Measurements from ENCODE around the gene PROM1.

Gene PROM1

DNA sequence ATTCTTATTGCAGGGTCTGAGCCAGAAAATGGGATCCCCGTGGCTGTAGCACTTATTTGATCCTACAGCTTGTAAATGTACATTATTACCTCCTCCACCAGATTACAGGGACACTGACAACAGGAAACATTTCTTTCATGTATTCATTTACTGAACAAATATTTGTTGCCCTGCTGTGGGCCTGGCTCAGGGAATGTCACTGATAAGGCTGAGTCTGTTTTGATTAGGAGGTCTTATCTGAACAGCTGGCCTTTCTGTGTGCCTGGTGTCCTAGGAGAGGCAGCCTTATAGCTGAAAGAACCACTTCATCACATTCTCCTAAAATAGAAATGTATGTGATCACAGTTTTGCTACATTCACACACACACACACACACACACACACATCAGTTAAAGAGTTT is 45.5 kb upstream of the PROM1 start:
- H3K4me3 ChIP-seq (ENCODE audit: low read depth, low read length, poor library complexity, severe bottlenecking), result no peak overlapping the region
- no peaks in the 10 kb centered on the region for H3K4me1 ChIP-seq (ENCODE audit: insufficient read depth, low read length, severe bottlenecking)
- no peak overlapping the region for H3K27ac ChIP-seq (ENCODE audit: low read depth, low read length, poor library complexity, severe bottlenecking)
- no peak overlapping the region for H3K4me2 ChIP-seq (ENCODE audit: low read length)
- TF ChIP-seq EZH2 (IDR thresholded peaks at IDR 0.05; ENCODE audit: borderline replicate concordance, low read length), result no peak
- TF ChIP-seq, protein P1, sequence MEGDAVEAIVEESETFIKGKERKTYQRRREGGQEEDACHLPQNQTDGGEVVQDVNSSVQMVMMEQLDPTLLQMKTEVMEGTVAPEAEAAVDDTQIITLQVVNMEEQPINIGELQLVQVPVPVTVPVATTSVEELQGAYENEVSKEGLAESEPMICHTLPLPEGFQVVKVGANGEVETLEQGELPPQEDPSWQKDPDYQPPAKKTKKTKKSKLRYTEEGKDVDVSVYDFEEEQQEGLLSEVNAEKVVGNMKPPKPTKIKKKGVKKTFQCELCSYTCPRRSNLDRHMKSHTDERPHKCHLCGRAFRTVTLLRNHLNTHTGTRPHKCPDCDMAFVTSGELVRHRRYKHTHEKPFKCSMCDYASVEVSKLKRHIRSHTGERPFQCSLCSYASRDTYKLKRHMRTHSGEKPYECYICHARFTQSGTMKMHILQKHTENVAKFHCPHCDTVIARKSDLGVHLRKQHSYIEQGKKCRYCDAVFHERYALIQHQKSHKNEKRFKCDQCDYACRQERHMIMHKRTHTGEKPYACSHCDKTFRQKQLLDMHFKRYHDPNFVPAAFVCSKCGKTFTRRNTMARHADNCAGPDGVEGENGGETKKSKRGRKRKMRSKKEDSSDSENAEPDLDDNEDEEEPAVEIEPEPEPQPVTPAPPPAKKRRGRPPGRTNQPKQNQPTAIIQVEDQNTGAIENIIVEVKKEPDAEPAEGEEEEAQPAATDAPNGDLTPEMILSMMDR (IDR thresholded peaks at IDR 0.05; ENCODE audit: low read length), result no peak
- no peaks in the 10 kb centered on the region for H3K27me3 ChIP-seq (ENCODE audit: insufficient read depth, low read length)
- no peaks in the 10 kb centered on the region for H3K9me3 ChIP-seq (ENCODE audit: low read length)
- no peaks in the 10 kb centered on the region for H4K20me1 ChIP-seq (ENCODE audit: insufficient read depth, low read length)
- H3K79me2 ChIP-seq (ENCODE audit: insufficient read depth, low read length), result no peaks in the 10 kb centered on the region
- H2AFZ ChIP-seq (ENCODE audit: low read length), result no peak overlapping the region
- H3K9ac ChIP-seq (ENCODE audit: low read length), result no peak overlapping the region
- H3K9me2 ChIP-seq (ENCODE audit: low read depth, low read length), result no peaks in the 10 kb centered on the region
- no peaks in the 10 kb centered on the region for H3F3A ChIP-seq (ENCODE audit: insufficient read depth, low read length)
- H3K36me3 ChIP-seq (ENCODE audit: insufficient read depth, low read length), result no peaks in the 10 kb centered on the region

DNA sequence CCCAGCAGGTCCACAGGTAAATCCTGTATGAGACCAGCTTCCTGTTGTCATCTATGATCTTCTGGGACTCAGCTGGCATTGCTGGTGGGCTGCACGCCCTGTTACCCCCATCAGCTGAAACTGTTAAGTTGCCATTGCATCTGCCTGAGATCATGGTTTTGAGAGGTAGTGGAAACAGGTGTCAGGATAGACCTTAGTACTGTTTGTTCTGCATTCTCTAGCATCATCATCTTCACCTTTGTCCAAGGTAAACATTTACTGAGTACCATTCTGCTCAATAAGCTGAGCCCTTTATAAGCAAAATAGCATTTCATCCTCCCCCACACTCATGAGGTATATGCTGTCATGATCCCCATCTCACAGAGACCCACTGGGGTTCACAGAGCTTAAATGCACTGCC is 42.9 kb upstream of the PROM1 start:
- no peaks in the 10 kb centered on the region for H3K9me2 ChIP-seq (ENCODE audit: low read depth, low read length)
- H3F3A ChIP-seq (ENCODE audit: insufficient read depth, low read length), result no peaks in the 10 kb centered on the region
- no peaks in the 10 kb centered on the region for H3K9me3 ChIP-seq (ENCODE audit: low read length)
- peaks cover 12% of the 10 kb centered on the region for H3K4me1 ChIP-seq (ENCODE audit: insufficient read depth, low read length, severe bottlenecking)
- no peaks in the 10 kb centered on the region for H3K36me3 ChIP-seq (ENCODE audit: insufficient read depth, low read length)
- H3K79me2 ChIP-seq (ENCODE audit: insufficient read depth, low read length), result no peaks in the 10 kb centered on the region
- TF ChIP-seq EZH2 (IDR thresholded peaks at IDR 0.05; ENCODE audit: borderline replicate concordance, low read length), result no peak
- TF ChIP-seq, protein P1 (IDR thresholded peaks at IDR 0.05; ENCODE audit: low read length), result no peak
- no peaks in the 10 kb centered on the region for H3K27me3 ChIP-seq (ENCODE audit: insufficient read depth, low read length)
- H3K27ac ChIP-seq (ENCODE audit: low read depth, low read length, poor library complexity, severe bottlenecking), result no peak overlapping the region
- H3K4me3 ChIP-seq (ENCODE audit: low read depth, low read length, poor library complexity, severe bottlenecking), result no peak overlapping the region
- H3K4me2 ChIP-seq (ENCODE audit: low read length), result no peak overlapping the region
- H3K9ac ChIP-seq (ENCODE audit: low read length), result no peak overlapping the region
- H2AFZ ChIP-seq (ENCODE audit: low read length), result no peak overlapping the region
- no peaks in the 10 kb centered on the region for H4K20me1 ChIP-seq (ENCODE audit: insufficient read depth, low read length)

DNA sequence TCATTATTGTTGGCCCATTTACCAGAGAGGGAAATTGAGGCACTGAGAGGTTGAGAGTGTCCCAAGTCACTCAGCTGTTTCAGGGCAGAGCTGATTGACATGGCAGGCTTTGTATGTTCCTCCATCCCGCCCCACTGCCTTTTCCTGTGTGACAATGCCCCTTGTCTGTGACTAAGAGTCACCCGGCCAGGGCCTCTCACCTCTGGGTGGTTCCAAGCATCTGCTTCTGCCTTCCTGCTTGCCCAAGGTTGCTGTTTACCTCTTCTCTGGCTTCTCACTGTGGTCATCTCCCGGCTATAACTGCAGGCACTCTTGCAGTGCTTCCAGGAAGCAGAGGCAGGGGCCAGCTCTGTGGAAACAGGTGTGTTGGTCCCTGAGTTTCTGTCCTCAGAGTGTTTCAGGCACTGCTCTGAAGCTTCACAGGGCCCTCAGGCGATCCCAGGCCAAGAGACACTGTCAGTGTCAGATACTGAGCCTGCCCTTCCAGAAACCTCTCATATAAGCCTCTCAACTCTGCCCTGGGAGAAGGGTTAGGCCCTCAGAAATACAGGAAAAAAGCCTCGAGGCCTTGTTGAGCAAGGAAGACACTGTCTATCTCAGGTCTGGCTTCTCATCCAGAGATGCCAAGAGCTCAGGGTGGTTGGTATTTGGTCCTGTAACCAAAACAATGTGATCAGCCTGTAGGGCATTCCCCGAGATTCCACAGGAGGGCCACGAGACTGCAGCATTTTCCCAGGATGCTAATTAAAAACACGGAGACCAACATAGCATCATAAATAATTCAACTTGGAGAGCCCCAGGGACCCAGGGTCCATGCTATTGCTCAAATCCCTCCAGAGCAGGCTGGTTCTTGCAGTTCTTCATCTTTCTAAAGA is 42.0 kb upstream of the PROM1 start:
- H3K4me3 ChIP-seq (ENCODE audit: low read depth, low read length, poor library complexity, severe bottlenecking), result no peak overlapping the region
- no peak overlapping the region for H3K4me2 ChIP-seq (ENCODE audit: low read length)
- H3K9me2 ChIP-seq (ENCODE audit: low read depth, low read length), result no peaks in the 10 kb centered on the region
- TF ChIP-seq EZH2 (IDR thresholded peaks at IDR 0.05; ENCODE audit: borderline replicate concordance, low read length), result no peak
- TF ChIP-seq, protein P1 (IDR thresholded peaks at IDR 0.05; ENCODE audit: low read length), result no peak
- no peaks in the 10 kb centered on the region for H3K27me3 ChIP-seq (ENCODE audit: insufficient read depth, low read length)
- H3K9ac ChIP-seq (ENCODE audit: low read length), result no peak overlapping the region
- no peaks in the 10 kb centered on the region for H3K36me3 ChIP-seq (ENCODE audit: insufficient read depth, low read length)
- H4K20me1 ChIP-seq (ENCODE audit: insufficient read depth, low read length), result no peaks in the 10 kb centered on the region
- H3F3A ChIP-seq (ENCODE audit: insufficient read depth, low read length), result no peaks in the 10 kb centered on the region
- H3K79me2 ChIP-seq (ENCODE audit: insufficient read depth, low read length), result no peaks in the 10 kb centered on the region
- H3K27ac ChIP-seq (ENCODE audit: low read depth, low read length, poor library complexity, severe bottlenecking), result no peak overlapping the region
- no peak overlapping the region for H2AFZ ChIP-seq (ENCODE audit: low read length)
- H3K9me3 ChIP-seq (ENCODE audit: low read length), result no peaks in the 10 kb centered on the region
- peaks cover 12% of the 10 kb centered on the region for H3K4me1 ChIP-seq (ENCODE audit: insufficient read depth, low read length, severe bottlenecking)

Measured in OCI-LY1 (cell line).